Neural cell (in vitro differentiated cells): Measurements from ENCODE around the gene FCN3. TPM values are rescaled to one million over a fixed set of nuclear protein-coding genes. Genes with fewer than 3 reads are reported as not detected.

Experiments used
- H2AFZ ChIP-seq: fragments of 200-600, 300-800 bp; sonication (generic), shearing (Covaris generic); 2 replicates; pipeline ENCODE4 v1.6.0; 2014; ENCODE audit warnings: low read depth, mild to moderate bottlenecking, antibody characterized with exemption, low read length, moderate library complexity
- H3F3A ChIP-seq: fragments of 200-600 bp; shearing (Covaris generic); 2 replicates; pipeline ENCODE4 v1.6.1; 2016; ENCODE audit warnings: mild to moderate bottlenecking, moderate library complexity, mixed read lengths, antibody characterized with exemption, low read length; ENCODE audit not compliant: insufficient read depth, poor library complexity, severe bottlenecking
- H3K27ac ChIP-seq: fragments of 200-600, 300-800 bp; sonication (generic), shearing (Covaris generic); 2 replicates; pipeline ENCODE4 v1.5.1; 2014; ENCODE audit warnings: mild to moderate bottlenecking, low read length, moderate library complexity
- H3K27me3 ChIP-seq: fragments of 300-800, 200-600 bp; sonication (generic), shearing (Covaris generic); 2 replicates; pipeline ENCODE4 v1.6.0; 2014; ENCODE audit warnings: mild to moderate bottlenecking, low read depth, low read length, moderate library complexity; ENCODE audit not compliant: insufficient read depth
- H3K36me3 ChIP-seq: fragments of 300-800, 200-600 bp; sonication (generic), shearing (Covaris generic); 2 replicates; pipeline ENCODE4 v1.5.1; 2014; ENCODE audit warnings: mild to moderate bottlenecking, antibody characterized with exemption, low read length, moderate library complexity; ENCODE audit not compliant: insufficient read depth
- H3K4me2 ChIP-seq: fragments of 300-800, 200-600 bp; sonication (generic), shearing (Covaris generic); 2 replicates; pipeline ENCODE4 v1.6.0; 2014; ENCODE audit warnings: mild to moderate bottlenecking, low read length
- H3K4me3 ChIP-seq: fragments of 300-800, 200-600 bp; sonication (generic), shearing (Covaris generic); 2 replicates; pipeline ENCODE4 v1.5.1; 2014; ENCODE audit warnings: mild to moderate bottlenecking, low read length, moderate library complexity
- H3K79me2 ChIP-seq: fragments of 200-600 bp; shearing (Covaris generic); replicated peaks from 2 replicates; pipeline ENCODE4 v1.6.0; 2014; ENCODE audit warnings: mild to moderate bottlenecking, low read length, moderate library complexity; ENCODE audit not compliant: insufficient read depth
- H3K9ac ChIP-seq: fragments of 300-800, 200-600 bp; sonication (generic), shearing (Covaris generic); 2 replicates; pipeline ENCODE4 v1.6.1; 2016; ENCODE audit warnings: mild to moderate bottlenecking, low read length, mixed read lengths
- H3K9me2 ChIP-seq: fragments of 200-600 bp; shearing (Covaris generic); 2 replicates; pipeline ENCODE4 v1.6.1; 2016; ENCODE audit warnings: mild to moderate bottlenecking, low read length, mixed read lengths; ENCODE audit not compliant: insufficient read depth
- H3K9me3 ChIP-seq: fragments of 200-600, 300-800 bp; sonication (generic), shearing (Covaris generic); 2 replicates; pipeline ENCODE4 v1.6.1; 2016; ENCODE audit warnings: mild to moderate bottlenecking, mixed run types, low read length, moderate library complexity, mixed read lengths
- H4K20me1 ChIP-seq: fragments of 200-600 bp; shearing (Covaris generic); 2 replicates; pipeline ENCODE4 v1.6.1; 2016; ENCODE audit warnings: mild to moderate bottlenecking, mixed run types; ENCODE audit not compliant: insufficient read depth
- CTCF ChIP-seq: fragments of 450-650 bp; IDR thresholded peaks from 2 replicates; pipeline ENCODE4 v1.5.1; 2014; ENCODE audit warnings: antibody characterized with exemption, mild to moderate bottlenecking, moderate library complexity; ENCODE audit not compliant: poor library complexity, severe bottlenecking
- EP300 ChIP-seq: fragments of 450-650 bp; conservative IDR thresholded peaks from 2 replicates; pipeline ENCODE4 v1.6.1; 2014; ENCODE audit warnings: antibody characterized with exemption, mild to moderate bottlenecking, moderate library complexity; ENCODE audit not compliant: poor library complexity, severe bottlenecking
- EZH2 ChIP-seq: fragments of 200-600, 300-800 bp; shearing (Covaris generic), sonication (generic); IDR thresholded peaks from 2 replicates; pipeline ENCODE4 v1.6.1; 2014; ENCODE audit warnings: antibody characterized with exemption, low read length, borderline replicate concordance, mild to moderate bottlenecking; ENCODE audit not compliant: insufficient read depth, poor library complexity, severe bottlenecking
- MXI1 ChIP-seq: fragments of 450-650 bp; conservative IDR thresholded peaks from 2 replicates; pipeline ENCODE4 v1.6.1; 2014; ENCODE audit warnings: antibody characterized with exemption, mild to moderate bottlenecking; ENCODE audit not compliant: poor library complexity, severe bottlenecking
- POLR2AphosphoS5 ChIP-seq: IDR thresholded peaks from 2 replicates; pipeline ENCODE4 v1.6.1; 2012
- RAD21 ChIP-seq: fragments of 450-650 bp; conservative IDR thresholded peaks from 2 replicates; pipeline ENCODE4 v1.6.1; 2014; ENCODE audit warnings: antibody characterized with exemption, mild to moderate bottlenecking, moderate library complexity
- REST ChIP-seq: IDR thresholded peaks from 2 replicates; pipeline ENCODE4 v1.6.1; 2012; ENCODE audit warnings: borderline replicate concordance
- SMC3 ChIP-seq: fragments of 450-650 bp; conservative IDR thresholded peaks from 2 replicates; pipeline ENCODE4 v1.6.1; 2014; ENCODE audit warnings: antibody characterized with exemption, mild to moderate bottlenecking, moderate library complexity; ENCODE audit not compliant: poor library complexity
- TAF1 ChIP-seq: IDR thresholded peaks from 2 replicates; pipeline ENCODE4 v1.6.1; 2012; ENCODE audit warnings: low read depth
- polyA plus RNA-seq: library from polyadenylated mRNA; depleted of rRNA; stranded (reverse); fragments of >200 nt; gene quantifications from 2 replicates; pipeline ENCODE4 v1.2.3, GENCODE V29; 2014

The FCN3 gene
- polyA plus RNA-seq, 1 donor from 2014 or later, result not detected

GRCh38 chr1:27392778-27393635 lies 18.4 kb upstream of the FCN3 start:
- H3K9me2 ChIP-seq, result no peaks in the 10 kb centered on the region
- H2AFZ ChIP-seq, result no peak overlapping the region
- H3K27ac ChIP-seq, result no peak overlapping the region
- H3K27me3 ChIP-seq, result no peaks in the 10 kb centered on the region
- H4K20me1 ChIP-seq, result no peaks in the 10 kb centered on the region
- H3K4me3 ChIP-seq, result peak overlapping the region; percentile 75
- peak overlapping the region; percentile 84 for H3K9ac ChIP-seq
- H3K79me2 ChIP-seq, result no peaks in the 10 kb centered on the region
- no peaks in the 10 kb centered on the region for H3K9me3 ChIP-seq
- H3K4me2 ChIP-seq, result peak overlapping the region; percentile 67
- no peaks in the 10 kb centered on the region for H3K36me3 ChIP-seq
- TF ChIP-seq CTCF, result no peak
- no peak for TF ChIP-seq TAF1
- TF ChIP-seq REST, result no peak
- TF ChIP-seq EZH2, result no peak
- no peak for TF ChIP-seq MXI1
- TF ChIP-seq EP300, result no peak
- TF ChIP-seq RAD21, result no peak
- TF ChIP-seq POLR2AphosphoS5, result no peak
- TF ChIP-seq SMC3, result no peak
- no peaks in the 10 kb centered on the region for H3F3A ChIP-seq

GRCh38 chr1:27392096-27392777 lies 17.6 kb upstream of the FCN3 start, which contains the start of gene GPR3:
TSS of gene GPR3 (plus strand) at chr1:27392622. CDS start at chr1:27393799, 1,177 bp downstream.
- no peaks in the 10 kb centered on the region for H3K9me2 ChIP-seq
- peak within 1 kb of the TSS; percentile 51 for H2AFZ ChIP-seq
- TF ChIP-seq EP300, result peak; percentile 48
- TF ChIP-seq POLR2AphosphoS5, result peak; percentile 30
- TF ChIP-seq SMC3, result peak; percentile 86
- peak; percentile 69 for TF ChIP-seq MXI1
- TF ChIP-seq EZH2, result no peak
- no peak for TF ChIP-seq TAF1
- peak; percentile 80 for TF ChIP-seq CTCF
- peak; percentile 67 for TF ChIP-seq RAD21
- no peaks in the 10 kb centered on the region for H3F3A ChIP-seq
- no peaks in the 10 kb centered on the region for H3K79me2 ChIP-seq
- no peaks in the 10 kb centered on the region for H3K36me3 ChIP-seq
- no peaks in the 10 kb centered on the region for H3K27me3 ChIP-seq
- peak within 1 kb of the TSS; percentile 12 for H3K27ac ChIP-seq
- peak within 1 kb of the TSS; percentile 67 for H3K4me2 ChIP-seq
- peak within 1 kb of the TSS; percentile 75 for H3K4me3 ChIP-seq
- peak within 1 kb of the TSS; percentile 84 for H3K9ac ChIP-seq
- H4K20me1 ChIP-seq, result no peaks in the 10 kb centered on the region
- no peaks in the 10 kb centered on the region for H3K9me3 ChIP-seq
